Adrenal gland (tissue), 5 donors: ENCODE measurements around the gene MYO18A.

Experiments used
- CTCF ChIP-seq, 6 experiments: fragments of 450-650 bp in 4 of 6; fragments of 200-600 bp in 2 of 6; sonication (generic) in 1 of 6; IDR thresholded peaks; 1 replicate in 5 of 6; 2 replicates in 1 of 6; pipeline versions ENCODE4 v1.5.1 to v1.8.0; 2016 to 2021; ENCODE audit warnings: antibody characterized with exemption in 6 of 6, mild to moderate bottlenecking in 2 of 6, moderate library complexity in 1 of 6
- POLR2A ChIP-seq, 2 donors: fragments of 450-650 bp; IDR thresholded peaks; one replicate each; pipeline ENCODE4 v1.6.1; 2017; ENCODE audit warnings: antibody characterized with exemption in 2 of 2, mild to moderate bottlenecking in 2 of 2, moderate library complexity in 1 of 2
- donor health status: DM: no; HTN: no; CAD: no.

DNA sequence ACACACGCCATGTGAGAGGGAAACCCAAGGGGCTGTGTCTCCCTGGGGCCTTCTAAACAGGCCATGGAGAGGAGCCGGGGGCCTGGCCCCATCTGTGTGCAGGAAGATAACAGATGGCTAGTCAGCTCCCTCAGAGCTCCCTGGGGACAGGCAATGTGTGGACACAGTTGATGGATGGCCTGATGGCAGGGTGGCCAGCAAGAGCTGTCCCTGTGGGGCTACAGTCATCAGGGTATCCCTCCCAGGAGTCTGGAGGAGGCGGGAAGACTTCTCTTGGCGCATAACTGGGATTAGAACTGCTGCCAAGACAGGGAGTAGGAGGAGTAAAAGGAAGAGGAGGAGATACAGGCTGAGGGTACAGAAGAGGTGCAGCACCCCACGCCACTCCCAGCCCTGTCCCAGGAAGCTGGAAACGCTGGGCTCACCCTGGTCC lies 17.3 kb downstream of the MYO18A start:
- TF ChIP-seq POLR2A (IDR thresholded peaks at IDR 0.05) (no peak), CTCF (IDR thresholded peaks at IDR 0.05) (no peak)
